Naive thymus-derived CD8-positive, alpha-beta T cell (primary cell): ENCODE data around the gene SLC2A1. TPM values are rescaled to one million over a fixed set of nuclear protein-coding genes. Genes with fewer than 3 reads are reported as not detected.

Experiments
- ATAC-seq, 2 donors: fragments of 150-1000 bp; cut with Tn5 transposase in 1 of 2; sonication (Bioruptor Pico), chemical (Tn5 transposase) in 1 of 2; 1 replicate in 1 of 2; 2 replicates in 1 of 2; pipeline ENCODE4 v1.10.0; 2021; ENCODE audit warnings: mild to moderate bottlenecking in 2 of 2, moderate library complexity in 2 of 2
- POLR2A ChIA-PET: fragments of 350-600 bp; sonication (Branson Sonifier 250); formaldehyde crosslinking; loops from one replicate; lab custom pipeline; 2021; ENCODE audit warnings: antibody characterized with exemption; lab: Charles Lee
- DNase-seq, 10 donors: peaks; one replicate each; pipeline versions ENCODE4 v3.0.0 to v3.0.0-alpha.2; 2020 to 2022
- H3K27ac Mint-ChIP-seq, 10 donors: one replicate each; pipeline ENCODE4 v1.8.0; 2020 to 2022; ENCODE audit warnings: mild to moderate bottlenecking in 10 of 10, mixed read lengths in 10 of 10, moderate library complexity in 4 of 10, inconsistent platforms in 1 of 10
- H3K27me3 Mint-ChIP-seq, 5 donors: one replicate each; pipeline ENCODE4 v1.8.0; 2021 to 2022; ENCODE audit warnings: mixed read lengths in 5 of 5
- H3K36me3 Mint-ChIP-seq, 3 donors: one replicate each; pipeline ENCODE4 v1.8.0; 2020 to 2022; ENCODE audit warnings: mixed read lengths in 3 of 3, mild to moderate bottlenecking in 2 of 3, inconsistent platforms in 1 of 3
- H3K4me1 Mint-ChIP-seq, 4 donors: one replicate each; pipeline ENCODE4 v1.8.0; 2021 to 2022; ENCODE audit warnings: mixed read lengths in 4 of 4
- H3K4me3 Mint-ChIP-seq, 10 donors: one replicate each; pipeline ENCODE4 v1.8.0; 2020 to 2022; ENCODE audit warnings: mild to moderate bottlenecking in 10 of 10, mixed read lengths in 10 of 10, moderate library complexity in 6 of 10, inconsistent platforms in 1 of 10
- H3K9me3 Mint-ChIP-seq, 9 donors: one replicate each; pipeline ENCODE4 v1.8.0; 2020 to 2022; ENCODE audit warnings: mixed read lengths in 9 of 9, mild to moderate bottlenecking in 3 of 9, inconsistent platforms in 1 of 9, moderate library complexity in 1 of 9
- polyA plus RNA-seq, 3 donors: library from polyadenylated mRNA; unstranded; fragments of 300-500 nt; fragmentation: Illumina TruSeq; gene quantifications; one replicate each; pipeline ENCODE4 v1.2.3, GENCODE V29; 2021
- total RNA-seq, 8 experiments: library from RNA in 2 of 8; stranded (reverse) in 2 of 8; gene quantifications; one replicate each; pipeline ENCODE4 v1.2.3 and lab custom pipeline; 2021 to 2026

SLC2A1 gene
- total and polyA plus RNA-seq, 5 experiments from 2014 or later: 17.7 to 57.3 (median 22.8) TPM

DNA sequence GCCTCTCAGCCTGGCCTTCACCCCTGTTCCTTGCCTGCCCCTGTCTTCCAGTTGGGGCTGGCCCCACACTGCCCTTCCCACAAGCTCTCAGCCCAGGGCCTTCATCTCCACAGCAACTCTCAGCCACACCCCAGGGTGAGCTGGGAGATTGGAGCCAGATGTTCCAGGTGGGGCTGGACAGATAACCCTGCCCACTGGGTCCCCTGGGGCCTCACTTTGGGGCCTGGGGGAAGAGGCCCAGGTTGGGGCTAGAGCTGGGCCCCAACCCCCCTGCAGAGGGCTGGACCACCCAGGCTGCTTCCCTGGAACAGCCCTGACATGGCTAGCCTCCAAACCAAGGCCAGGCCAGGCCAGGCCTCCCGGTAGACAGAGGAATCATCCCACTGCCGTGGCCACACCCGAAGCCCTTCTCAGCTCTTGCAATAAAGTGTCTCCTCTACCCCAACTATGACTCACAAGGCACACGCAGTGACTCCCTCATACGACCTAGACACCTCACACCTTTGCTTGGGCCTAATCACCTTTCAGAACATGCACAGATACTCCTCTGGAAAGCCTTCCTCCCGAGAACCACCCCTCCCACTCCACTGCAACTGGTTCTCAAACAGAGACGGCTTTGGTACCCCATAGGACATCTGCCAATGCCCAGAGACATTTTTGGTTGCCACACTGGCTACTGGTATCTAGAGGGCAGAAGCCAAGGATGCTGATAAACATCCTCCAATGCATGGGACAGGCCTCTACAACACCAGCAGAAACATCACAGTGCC is 22.2 kb downstream of the SLC2A1 start:
- Mint-ChIP-seq H3K9me3 (no peaks in the 10 kb centered on the region), H3K4me3 (peak overlapping the region in 7 of 10 donors; percentile 41 to 70 (median 59)), H3K36me3 (peaks cover 6 to 51% (median 9%) of the 10 kb centered on the region in 3 donors), H3K4me1 (peaks cover 68 to 99% (median 98%) of the 10 kb centered on the region in 4 donors), H3K27me3 (no peaks in the 10 kb centered on the region), H3K27ac (peak overlapping the region; percentile 88 to 99 (median 92))
- no peak for ATAC-seq
- POLR2A ChIA-PET: interaction anchor here (1.2 to 3.9 kb wide), 4 partner anchors 8 to 16 kb away, joined by 4 to 25 read pairs (median 10); no protein-coding TSS in a partner anchor
- no peak for DNase-seq

- Mint-ChIP-seq H3K36me3 (peaks cover 3 to 48% (median 4%) of the 10 kb centered on the region in 3 donors), H3K4me3 (peak overlapping the region in 3 of 10 donors; percentile 12 to 76 (median 38)), H3K9me3 (no peaks in the 10 kb centered on the region), H3K27me3 (no peaks in the 10 kb centered on the region), H3K4me1 (peaks cover 67 to 99% (median 98%) of the 10 kb centered on the region in 4 donors), H3K27ac (peak overlapping the region; percentile 77 to 99 (median 92))
- POLR2A ChIA-PET: interaction anchor here (1.0 to 3.9 kb wide), 3 partner anchors 9 to 24 kb away, joined by 4 to 25 read pairs (median 7); no protein-coding TSS in a partner anchor
- DNase-seq (no peak), ATAC-seq (no peak)
Measured at GRCh38 chr1:42935971-42936308, 22.7 kb downstream of the SLC2A1 start.

- Mint-ChIP-seq H3K36me3 (peaks cover 0 to 48% (median 3%) of the 10 kb centered on the region in 3 donors), H3K4me3 (peak overlapping the region in 8 of 10 donors; percentile 42 to 81 (median 68)), H3K9me3 (no peaks in the 10 kb centered on the region), H3K27me3 (no peaks in the 10 kb centered on the region), H3K27ac (peak overlapping the region; percentile 78 to 99 (median 92)), H3K4me1 (peaks cover 64 to 100% (median 98%) of the 10 kb centered on the region in 4 donors)
- peak in 1 of 10 donors; percentile 40 for DNase-seq
- POLR2A ChIA-PET: interaction anchor here (0.6 to 3.9 kb wide), 7 partner anchors 9 to 24 kb away, joined by 3 to 25 read pairs (median 6); no protein-coding TSS in a partner anchor
- no peak for ATAC-seq
Measured at GRCh38 chr1:42935313-42935895, 23.3 kb downstream of the SLC2A1 start.

DNA sequence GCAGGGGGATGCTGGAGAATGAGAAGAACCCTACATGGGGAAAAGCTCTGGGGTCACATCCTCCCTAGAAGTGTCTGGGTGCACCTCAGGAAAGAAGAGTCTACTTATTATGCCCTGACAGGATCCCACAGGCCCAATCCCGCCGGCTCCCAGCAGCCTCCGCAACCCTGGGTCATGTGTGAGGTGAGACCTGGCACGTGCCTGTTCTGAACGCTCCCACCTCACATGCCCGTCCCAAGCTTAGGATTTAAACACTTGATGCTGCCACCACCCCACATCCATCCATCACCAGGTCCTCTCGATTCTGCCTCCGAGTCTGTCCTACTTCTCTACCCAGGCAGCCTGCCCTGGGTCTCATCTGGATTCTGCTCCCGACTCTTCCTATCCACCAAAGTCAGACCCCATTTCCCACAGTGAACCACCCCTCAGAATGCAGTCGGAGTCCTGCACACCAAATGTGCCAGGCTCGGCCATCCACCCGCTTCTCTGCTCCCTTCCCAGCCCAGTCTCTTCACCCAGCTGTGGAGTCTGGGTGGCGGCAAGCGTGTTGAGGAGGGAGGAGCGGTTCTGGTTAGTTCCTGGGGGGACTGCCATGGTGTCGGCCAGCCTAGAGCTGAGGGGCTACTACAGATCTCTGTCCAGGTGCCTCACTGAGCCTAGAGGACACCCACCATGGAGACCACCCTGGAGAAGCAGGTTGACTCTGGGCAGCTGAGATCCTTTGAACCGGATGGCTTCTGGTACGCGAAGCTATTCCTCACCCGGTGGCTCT is 23.9 kb downstream of the SLC2A1 start:
- Mint-ChIP-seq H3K27me3 (no peaks in the 10 kb centered on the region), H3K4me1 (peaks cover 62 to 100% (median 98%) of the 10 kb centered on the region in 4 donors), H3K9me3 (no peaks in the 10 kb centered on the region), H3K36me3 (peaks cover 0 to 48% (median 3%) of the 10 kb centered on the region in 3 donors), H3K27ac (peak overlapping the region; percentile 90 to 99 (median 96)), H3K4me3 (peak overlapping the region in 9 of 10 donors; percentile 61 to 91 (median 80))
- POLR2A ChIA-PET: interaction anchor here (0.6 to 3.9 kb wide), 8 partner anchors 9 to 25 kb away, joined by 3 to 25 read pairs (median 6); no protein-coding TSS in a partner anchor
- DNase-seq (no peak), ATAC-seq (no peak)

DNA sequence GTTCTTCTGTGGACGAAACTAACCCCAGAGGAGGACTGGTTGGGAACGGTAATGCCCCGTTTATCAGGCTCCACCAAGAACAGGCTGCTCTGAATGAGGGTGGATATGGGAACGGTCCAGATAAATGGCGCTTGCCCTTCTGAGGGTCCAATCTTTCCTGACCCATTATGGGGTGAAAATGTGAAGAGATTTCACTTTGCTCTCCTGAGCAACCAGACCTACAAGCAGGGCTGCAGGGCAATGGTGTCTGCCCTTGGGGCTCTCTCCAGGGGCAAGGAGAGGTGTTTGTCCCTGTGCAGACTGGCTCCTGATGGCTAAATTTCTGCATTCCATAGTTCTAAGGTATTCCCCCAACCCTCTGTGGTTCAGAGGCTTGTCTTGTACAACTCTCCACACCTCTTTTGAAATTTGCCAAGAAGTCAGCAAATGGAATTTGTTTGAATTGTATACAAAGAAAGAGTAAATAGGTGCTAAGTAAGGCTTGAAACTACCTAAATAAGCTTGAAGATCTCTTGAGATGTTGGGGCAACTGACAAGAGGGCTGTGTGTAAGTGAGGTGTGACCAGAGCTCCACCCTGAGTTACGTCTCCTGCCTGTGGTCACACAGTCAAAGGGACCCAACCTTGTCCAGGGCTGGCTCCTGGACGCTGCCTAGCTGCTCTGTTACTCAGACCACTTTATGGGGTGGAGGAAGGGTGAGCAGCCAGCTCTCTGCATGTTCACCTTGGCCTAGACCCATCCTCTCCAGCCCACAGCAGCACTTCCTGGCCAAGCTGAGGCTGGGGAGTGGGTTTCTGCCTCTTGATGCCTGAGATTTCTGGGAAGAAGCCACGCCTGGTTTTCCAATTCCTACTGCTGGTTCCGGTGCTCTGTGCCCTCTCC is 24.8 kb downstream of the SLC2A1 start:
- H3K4me1 Mint-ChIP-seq: peaks cover 59 to 99% (median 94%) of the 10 kb centered on the region in 4 donors
- POLR2A ChIA-PET: interaction anchor here (0.6 to 3.9 kb wide), 5 partner anchors 10 to 46 kb away, joined by 4 to 25 read pairs (median 10); no protein-coding TSS in a partner anchor
- ATAC-seq: no peak
- peak overlapping the region in 9 of 10 donors; percentile 35 to 91 (median 80) for H3K4me3 Mint-ChIP-seq
- no peaks in the 10 kb centered on the region for H3K9me3 Mint-ChIP-seq
- no peaks in the 10 kb centered on the region for H3K27me3 Mint-ChIP-seq
- H3K36me3 Mint-ChIP-seq: peaks cover 0 to 48% (median 5%) of the 10 kb centered on the region in 3 donors
- DNase-seq: no peak
- H3K27ac Mint-ChIP-seq: peak overlapping the region; percentile 90 to 99 (median 96)

GRCh38 chr1:42933060-42933586 is 25.5 kb downstream of the SLC2A1 start:
- POLR2A ChIA-PET: interaction anchor here (1.7 to 2.5 kb wide), 5 partner anchors 10 to 25 kb away, joined by 6 to 56 read pairs (median 12); partner anchors contain the start of gene SLC2A1
- peaks cover 54 to 95% (median 88%) of the 10 kb centered on the region in 4 donors for H3K4me1 Mint-ChIP-seq
- H3K27ac Mint-ChIP-seq: peak overlapping the region; percentile 90 to 99 (median 96)
- ATAC-seq: no peak
- DNase-seq: no peak
- H3K27me3 Mint-ChIP-seq: no peaks in the 10 kb centered on the region
- no peaks in the 10 kb centered on the region for H3K9me3 Mint-ChIP-seq
- peak overlapping the region; percentile 55 to 91 (median 78) for H3K4me3 Mint-ChIP-seq
- peaks cover 4 to 48% (median 9%) of the 10 kb centered on the region in 3 donors for H3K36me3 Mint-ChIP-seq

DNA sequence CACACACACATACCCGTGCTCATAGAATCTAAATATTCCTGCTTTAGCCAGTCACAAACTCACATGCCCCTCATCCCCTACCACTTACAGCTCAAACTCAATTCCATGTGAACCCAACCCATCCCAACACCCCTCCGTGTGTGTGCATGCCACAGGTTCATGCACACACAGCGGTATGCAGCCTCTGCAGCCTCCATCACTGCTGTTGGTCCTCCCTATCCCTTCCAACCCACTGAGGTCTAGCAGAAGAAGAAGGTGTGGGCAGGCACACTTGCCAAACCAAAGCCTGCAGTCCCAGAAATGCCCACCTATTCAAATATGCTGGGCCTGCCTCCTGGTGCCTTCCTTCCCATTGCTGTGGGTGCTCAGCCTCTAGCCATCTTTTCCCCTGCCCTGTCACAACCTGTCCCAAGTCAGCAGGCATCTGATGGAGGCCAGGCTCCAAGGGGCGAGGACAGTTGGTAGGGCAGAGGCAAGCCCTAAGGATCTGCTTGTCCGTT is 26.2 kb downstream of the SLC2A1 start:
- POLR2A ChIA-PET: interaction anchor here (0.8 to 2.5 kb wide), 12 partner anchors 9 to 166 kb away, joined by 3 to 56 read pairs (median 6); partner anchors contain the start of genes C1orf50, P3H1 and SLC2A1
- Mint-ChIP-seq H3K9me3 (no peaks in the 10 kb centered on the region), H3K4me3 (peak overlapping the region; percentile 55 to 91 (median 78)), H3K4me1 (peaks cover 52 to 89% (median 84%) of the 10 kb centered on the region in 4 donors), H3K27me3 (no peaks in the 10 kb centered on the region), H3K27ac (peak overlapping the region; percentile 90 to 99 (median 96)), H3K36me3 (peaks cover 4 to 50% (median 10%) of the 10 kb centered on the region in 3 donors)
- DNase-seq (no peak), ATAC-seq (no peak)

DNA sequence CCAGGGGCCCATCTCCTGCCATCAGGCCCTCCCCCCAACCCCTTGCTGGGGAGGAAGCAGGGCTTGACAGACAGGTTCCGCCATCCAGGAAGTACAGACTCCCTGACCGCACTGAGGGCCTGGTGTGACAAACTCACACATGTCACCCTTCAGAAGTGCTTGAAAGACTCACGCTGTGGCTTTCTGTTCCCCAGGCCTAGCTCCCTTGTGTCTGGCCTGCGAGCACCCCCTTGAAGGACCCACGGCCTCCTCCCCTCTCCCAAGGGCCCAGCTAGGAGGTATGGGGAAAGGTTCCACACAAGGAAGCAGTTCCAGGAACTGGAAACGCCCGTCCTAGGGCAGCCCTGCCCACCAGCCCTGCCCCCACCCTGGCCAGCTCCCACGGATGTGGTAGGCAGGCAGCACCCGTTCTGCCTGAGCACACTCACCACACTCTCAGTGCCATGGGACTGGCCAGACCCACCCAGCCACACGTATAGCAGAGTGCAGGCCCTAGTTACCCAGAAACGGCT is 26.7 kb downstream of the SLC2A1 start:
- no peaks in the 10 kb centered on the region for H3K9me3 Mint-ChIP-seq
- H3K27me3 Mint-ChIP-seq: no peaks in the 10 kb centered on the region
- H3K27ac Mint-ChIP-seq: peak overlapping the region; percentile 90 to 99 (median 96)
- H3K4me3 Mint-ChIP-seq: peak overlapping the region; percentile 55 to 91 (median 78)
- POLR2A ChIA-PET: interaction anchor here (0.7 to 2.5 kb wide), 13 partner anchors 9 to 165 kb away, joined by 3 to 56 read pairs (median 6); partner anchors contain the start of genes C1orf50, P3H1 and SLC2A1
- H3K4me1 Mint-ChIP-seq: peaks cover 48 to 84% (median 80%) of the 10 kb centered on the region in 4 donors
- ATAC-seq: peak; percentile 83 to 84
- DNase-seq: peak; percentile 34 to 90 (median 78)
- H3K36me3 Mint-ChIP-seq: peaks cover 4 to 50% (median 15%) of the 10 kb centered on the region in 3 donors

- Mint-ChIP-seq H3K4me3 (peak overlapping the region; percentile 55 to 91 (median 78)), H3K27me3 (no peaks in the 10 kb centered on the region), H3K9me3 (no peaks in the 10 kb centered on the region), H3K36me3 (peaks cover 4 to 52% (median 17%) of the 10 kb centered on the region in 3 donors), H3K4me1 (peaks cover 43 to 75% (median 72%) of the 10 kb centered on the region in 4 donors), H3K27ac (peak overlapping the region; percentile 90 to 99 (median 96))
- ATAC-seq: peak; percentile 37 to 43
- peak; percentile 39 to 79 (median 60) for DNase-seq
- POLR2A ChIA-PET: interaction anchor here (0.7 to 2.5 kb wide), 7 partner anchors 8 to 164 kb away, joined by 3 to 56 read pairs (median 11); partner anchors contain the start of genes C1orf50, P3H1, SLC2A1 and TMEM269
Measured at GRCh38 chr1:42931108-42931539, 27.5 kb downstream of the SLC2A1 start.
